H1 (cell line): ENCODE data around the gene MVK. TPM values are rescaled to one million over a fixed set of nuclear protein-coding genes. Genes with fewer than 3 reads are reported as not detected.
A peak's percentile ranks its signal among the peaks of the same experiment; 100 is the strongest.

Experiments used
- CTCF ChIA-PET: fragments of 300-600 bp; sonication (Branson Sonifier 250); formaldehyde crosslinking; loops from one replicate; lab custom pipeline; 2021; ENCODE audit not compliant: partially characterized antibody; lab: Charles Lee
- POLR2A ChIA-PET: fragments of 300-600 bp; sonication (Branson Sonifier 250); formaldehyde crosslinking; loops from one replicate; lab custom pipeline; 2021; ENCODE audit warnings: inconsistent platforms; ENCODE audit not compliant: partially characterized antibody; lab: Charles Lee
- DNase-seq, 2 experiments: peaks; one replicate each; pipeline versions ENCODE4 v3.0.0 to v3.0.0-alpha.2; 2010 to 2022; ENCODE audit warnings: low spot score in 2 of 2, low read depth in 1 of 2, mixed read lengths in 1 of 2
- FAIRE-seq: peaks from 2 replicates; lab custom pipeline; 2011; peaks lifted over from hg19 to GRCh38; lab: Jason Lieb, UNC
- H2AFZ ChIP-seq: 2 replicates; pipeline ENCODE4 v1.8.1; 2012; ENCODE audit warnings: low read length, inconsistent platforms
- H2AK5ac ChIP-seq: 2 replicates; pipeline ENCODE4 v1.6.1; 2013; ENCODE audit warnings: low read depth, low read length
- H2BK120ac ChIP-seq: replicated peaks from 2 replicates; pipeline ENCODE3; 2013; ENCODE audit warnings: low read depth, low read length, inconsistent platforms
- H2BK12ac ChIP-seq: 2 replicates; pipeline ENCODE4 v1.6.1; 2013; ENCODE audit warnings: low read depth, low read length
- H2BK15ac ChIP-seq: 2 replicates; pipeline ENCODE4 v1.6.1; 2013; ENCODE audit warnings: low read length
- H2BK20ac ChIP-seq: 2 replicates; pipeline ENCODE4 v1.6.1; 2013; ENCODE audit warnings: low read length
- H2BK5ac ChIP-seq: 2 replicates; pipeline ENCODE4 v1.6.1; 2013; ENCODE audit warnings: low read depth, low read length
- H3K14ac ChIP-seq: 2 replicates; pipeline ENCODE4 v1.6.1; 2013; ENCODE audit warnings: inconsistent platforms; ENCODE audit not compliant: insufficient read length
- H3K18ac ChIP-seq: 2 replicates; pipeline ENCODE4 v1.6.1; 2013; ENCODE audit warnings: low read length; ENCODE audit errors: extremely low read depth
- H3K23ac ChIP-seq: 2 replicates; pipeline ENCODE4 v1.6.1; 2013; ENCODE audit warnings: inconsistent platforms; ENCODE audit not compliant: insufficient read length
- H3K23me2 ChIP-seq: 2 replicates; pipeline ENCODE4 v1.6.1; 2013; ENCODE audit warnings: low read depth, low read length
- H3K27ac ChIP-seq: 2 replicates; pipeline ENCODE4 v1.6.1; 2011; ENCODE audit warnings: low read depth, low read length, inconsistent platforms
- H3K27me3 ChIP-seq, 4 experiments: replicated peaks in 1 of 4; 1 replicate in 1 of 4; 2 replicates in 3 of 4; pipeline versions ENCODE4 v1.6.1 to v1.8.1; 2011 to 2013; ENCODE audit warnings: low read length in 3 of 4, mild to moderate bottlenecking in 3 of 4, inconsistent platforms in 2 of 4, mixed read lengths in 2 of 4, moderate library complexity in 1 of 4; ENCODE audit not compliant: control insufficient read depth in 3 of 4, insufficient read depth in 3 of 4; ENCODE audit errors: extremely low read depth in 1 of 4
- H3K36me3 ChIP-seq, 4 experiments: 2 replicates each; pipeline versions ENCODE4 v1.6.1 to v1.8.1; 2011 to 2013; ENCODE audit warnings: mild to moderate bottlenecking in 4 of 4, low read length in 3 of 4, moderate library complexity in 2 of 4, control low read depth in 1 of 4, inconsistent platforms in 1 of 4; ENCODE audit not compliant: insufficient read depth in 4 of 4, control insufficient read depth in 2 of 4
- H3K4ac ChIP-seq: replicated peaks from 2 replicates; pipeline ENCODE3; 2013; ENCODE audit warnings: low read length, low read depth, mixed read lengths, inconsistent platforms; ENCODE audit not compliant: insufficient read length
- H3K4me1 ChIP-seq, 4 experiments: replicated peaks in 1 of 4; 1 replicate in 1 of 4; 2 replicates in 3 of 4; pipeline versions ENCODE4 v1.6.1 to v1.8.1; 2011 to 2013; ENCODE audit warnings: low read length in 3 of 4, inconsistent platforms in 2 of 4, mixed read lengths in 1 of 4; ENCODE audit not compliant: insufficient read depth in 4 of 4, control insufficient read depth in 3 of 4
- H3K4me2 ChIP-seq, 2 experiments: 2 replicates each; pipeline versions ENCODE4 v1.6.1 to v1.8.1; 2011 to 2013; ENCODE audit warnings: low read depth in 2 of 2, low read length in 2 of 2, control low read depth in 1 of 2, inconsistent platforms in 1 of 2, mild to moderate bottlenecking in 1 of 2; ENCODE audit not compliant: insufficient read depth in 1 of 2
- H3K4me3 ChIP-seq, 4 experiments: fragments of 200-600, 300-600 bp in 1 of 4; sonication (generic), shearing (Covaris generic), sonication (Bioruptor Twin) in 1 of 4; 2 replicates each; pipeline versions ENCODE4 v1.5.1 to v1.8.1; 2011 to 2016; ENCODE audit warnings: low read length in 4 of 4, low read depth in 3 of 4, control low read depth in 2 of 4, inconsistent platforms in 2 of 4, mild to moderate bottlenecking in 2 of 4, mixed read lengths in 1 of 4, moderate library complexity in 1 of 4; ENCODE audit not compliant: insufficient read depth in 2 of 4; ENCODE audit errors: extremely low read depth in 1 of 4
- H3K56ac ChIP-seq: replicated peaks from 2 replicates; pipeline ENCODE3; 2013; ENCODE audit warnings: low read depth, mild to moderate bottlenecking, mixed read lengths, low read length, inconsistent platforms; ENCODE audit not compliant: insufficient read length
- H3K79me1 ChIP-seq: 2 replicates; pipeline ENCODE4 v1.6.1; 2013; ENCODE audit warnings: low read depth, low read length, control low read depth
- H3K79me2 ChIP-seq, 2 experiments: 2 replicates each; pipeline versions ENCODE4 v1.6.1 to v1.8.1; 2012 to 2013; ENCODE audit warnings: low read length in 2 of 2, mild to moderate bottlenecking in 2 of 2, inconsistent platforms in 1 of 2; ENCODE audit not compliant: insufficient read depth in 2 of 2, control insufficient read depth in 1 of 2
- H3K9ac ChIP-seq, 4 experiments: replicated peaks in 1 of 4; 1 replicate in 1 of 4; 2 replicates in 3 of 4; pipeline versions ENCODE4 v1.6.1 to v1.8.1; 2011 to 2013; ENCODE audit warnings: low read depth in 3 of 4, low read length in 3 of 4, control low read depth in 2 of 4, mild to moderate bottlenecking in 2 of 4, moderate library complexity in 2 of 4, inconsistent platforms in 1 of 4; ENCODE audit errors: extremely low read depth in 1 of 4
- H3K9me3 ChIP-seq, 2 experiments: 2 replicates each; pipeline versions ENCODE4 v1.6.1 to v1.8.1; 2012 to 2013; ENCODE audit warnings: mild to moderate bottlenecking in 2 of 2, moderate library complexity in 2 of 2, control low read depth in 1 of 2, inconsistent platforms in 1 of 2, low read depth in 1 of 2, low read length in 1 of 2, mixed read lengths in 1 of 2; ENCODE audit not compliant: insufficient read depth in 2 of 2
- H4K20me1 ChIP-seq, 2 experiments: replicated peaks in 1 of 2; 2 replicates each; pipeline versions ENCODE3 to v1.8.1; 2011 to 2013; ENCODE audit warnings: inconsistent platforms in 2 of 2, low read length in 2 of 2, mild to moderate bottlenecking in 1 of 2; ENCODE audit not compliant: insufficient read depth in 2 of 2, control insufficient read depth in 1 of 2
- H4K5ac ChIP-seq: 2 replicates; pipeline ENCODE4 v1.6.1; 2013; ENCODE audit warnings: low read length, low read depth, mixed read lengths, inconsistent platforms; ENCODE audit not compliant: insufficient read length
- H4K8ac ChIP-seq: 2 replicates; pipeline ENCODE4 v1.8.0; 2013; ENCODE audit warnings: mild to moderate bottlenecking, moderate library complexity, low read length, inconsistent platforms; ENCODE audit not compliant: insufficient read depth; ENCODE audit errors: extremely low read depth
- H4K91ac ChIP-seq: replicated peaks from 2 replicates; pipeline ENCODE3; 2013; ENCODE audit warnings: low read length, mixed read lengths, inconsistent platforms; ENCODE audit not compliant: insufficient read length
- CREB1 ChIP-seq: IDR thresholded peaks from 2 replicates; pipeline ENCODE4 v1.6.1; 2012; ENCODE audit warnings: inconsistent platforms
- SP4 ChIP-seq: IDR thresholded peaks from 2 replicates; pipeline ENCODE4 v1.6.1; 2012; ENCODE audit warnings: low read length, inconsistent platforms
- ZNF274 ChIP-seq: IDR thresholded peaks from 2 replicates; pipeline ENCODE4 v1.7.0; 2012; ENCODE audit warnings: low read length, borderline replicate concordance; ENCODE audit errors: extremely low read depth
- WGBS, 2 experiments: shearing (Covaris generic) in 1 of 2; methylation state at CpG; one replicate each; pipeline versions ENCODE4 v1.1.6 to v1.1.7; 2013 to 2015; ENCODE audit warnings: low lambda C conversion rate in 2 of 2, mixed read lengths in 2 of 2, inconsistent platforms in 1 of 2, low coverage in 1 of 2, missing lambda C conversion rate in 1 of 2; ENCODE audit not compliant: insufficient replicate concordance in 2 of 2, insufficient coverage in 1 of 2, insufficient read length in 1 of 2; ENCODE audit errors: extremely low coverage in 1 of 2, missing lambda C conversion rate in 1 of 2; 5-methylcytosine and 5-hydroxymethylcytosine counted together
- polyA plus RNA-seq, 7 experiments: library from polyadenylated mRNA; depleted of rRNA in 3 of 7; stranded (reverse) in 5 of 7; unstranded in 2 of 7; fragments of >200 nt in 5 of 7; fragments of 200-250 nt in 2 of 7; gene quantifications; 1 replicate in 5 of 7; 2 replicates in 1 of 7; 4 replicates in 1 of 7; pipeline versions ENCODE4 v1.2.1 to v1.2.3, GENCODE V29; 2011 to 2013; ENCODE audit warnings: missing spikeins in 2 of 7, mixed read lengths in 2 of 7
- total RNA-seq: library from RNA; stranded (reverse); fragmentation: NEBNext Ultra II Directional; extraction: Animal tissue kit (Norgen Biotek cat#: 25700); gene quantifications from 2 replicates; pipeline ENCODE4 v1.2.1, GENCODE V29; 2021

MVK gene
- total and polyA plus RNA-seq, 2 of the 8 experiments (the other 6 are each of a cell fraction or from before 2014, with no cell fraction given): 15.7 to 20.9 TPM

DNA sequence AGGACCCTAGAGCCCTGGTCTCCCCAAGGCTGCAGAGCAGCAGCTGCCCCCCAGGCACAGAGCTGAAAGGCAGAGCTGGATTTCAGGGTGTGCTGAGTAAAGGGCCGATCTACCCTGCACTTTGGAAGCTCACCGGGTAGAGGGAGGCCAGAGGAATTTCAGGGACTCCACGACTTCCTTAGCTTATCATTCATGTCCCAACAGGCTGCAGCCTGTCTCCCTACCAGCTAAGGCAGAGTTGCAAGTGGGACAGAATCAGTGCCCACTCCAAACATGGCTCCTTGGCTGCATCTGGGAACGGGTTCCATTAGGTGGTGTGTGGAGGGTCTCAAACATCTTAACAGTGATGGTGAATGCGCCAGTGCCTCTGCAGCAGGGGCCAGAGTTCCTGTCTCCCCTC is 27.8 kb upstream of the MVK start:
- no peak for DNase-seq
- no peak for FAIRE-seq

More for the DNA sequence above, 27.8 kb upstream of the MVK start:
- peaks cover 0 to 2% of the 10 kb centered on the region in 2 experiments for H4K20me1 ChIP-seq
- H3K4me3 ChIP-seq: no peak overlapping the region
- TF ChIP-seq CREB1: no peak
- TF ChIP-seq SP4: no peak
- no peak for TF ChIP-seq ZNF274
- no peak overlapping the region for H4K5ac ChIP-seq
- ChIA-PET CTCF (interaction anchor here (0.8 to 1.8 kb wide), 6 partner anchors 24 to 229 kb away, joined by 3 to 5 read pairs (median 4); no protein-coding TSS in a partner anchor), POLR2A (no interaction called here)
- no peaks in the 10 kb centered on the region for H3K79me1 ChIP-seq
- H4K91ac ChIP-seq: no peak overlapping the region
- H3K27me3 ChIP-seq: no peaks in the 10 kb centered on the region; a peak in 1 of 7 replicates
- H3K23ac ChIP-seq: no peak overlapping the region
- H3K4me1 ChIP-seq: no peaks in the 10 kb centered on the region
- no peak overlapping the region for H3K4me2 ChIP-seq
- no peak overlapping the region for H2BK20ac ChIP-seq
- no peaks in the 10 kb centered on the region; a peak in 1 of 8 replicates for H3K36me3 ChIP-seq
- H2BK12ac ChIP-seq: no peak overlapping the region
- no peak overlapping the region for H3K14ac ChIP-seq
- no peak overlapping the region for H2AK5ac ChIP-seq
- 0 out of 2 replicates have a peak overlapping the region, but pooled peaks have one; percentile 18 for H2BK15ac ChIP-seq
- 91% methylated on average over 5 of the region's 5 CpGs; no CpG with 5 or more reads in 1 of the 2 experiments for WGBS, 2 experiments
- H2BK120ac ChIP-seq: no peak overlapping the region
- no peak overlapping the region for H3K27ac ChIP-seq
- H4K8ac ChIP-seq: no peak overlapping the region
- no peak overlapping the region for H3K18ac ChIP-seq
- no peak overlapping the region for H2AFZ ChIP-seq
- H3K9ac ChIP-seq: no peak overlapping the region
- H3K56ac ChIP-seq: no peak overlapping the region
- H2BK5ac ChIP-seq: no peak overlapping the region
- H3K23me2 ChIP-seq: no peaks in the 10 kb centered on the region
- no peaks in the 10 kb centered on the region for H3K79me2 ChIP-seq
- no peak overlapping the region for H3K4ac ChIP-seq
- no peaks in the 10 kb centered on the region for H3K9me3 ChIP-seq
